ENCODE data around the gene ANGEL2.

The ANGEL2 gene

DNA sequence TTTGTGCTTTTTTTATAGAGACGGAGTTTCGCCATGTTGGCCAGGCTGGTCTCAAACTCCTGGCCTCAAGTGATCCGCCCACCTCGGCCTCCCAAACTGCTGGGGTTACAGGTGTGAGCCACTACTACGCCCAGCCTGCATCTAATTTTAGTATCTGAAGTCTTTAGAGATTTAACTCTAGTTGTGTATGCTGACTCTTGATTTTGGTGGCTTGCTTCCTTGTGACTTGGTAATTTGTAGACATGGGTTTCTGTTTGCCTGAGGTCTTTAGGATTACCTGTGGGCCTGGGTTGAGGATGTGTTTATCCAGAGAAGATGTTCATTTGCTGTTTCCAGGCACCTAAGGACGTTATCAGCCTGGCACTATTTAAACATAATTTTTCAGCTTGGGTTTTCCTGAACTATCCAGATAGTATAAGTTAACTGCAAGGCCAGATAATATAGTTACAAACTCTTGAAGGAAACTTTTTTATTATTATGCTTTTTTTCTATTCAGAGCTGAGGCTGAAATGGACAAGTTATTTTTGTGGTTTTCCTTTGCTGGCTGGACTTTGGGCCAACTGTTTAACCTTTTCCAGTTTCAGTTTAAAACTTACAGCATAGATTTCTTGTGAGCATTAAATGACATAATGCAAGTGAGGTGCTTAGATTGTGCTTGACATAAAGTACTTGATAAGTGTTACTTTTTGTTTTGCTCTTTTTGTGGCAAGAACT lies 72.8 kb downstream of the ANGEL2 start:
- Histone ChIP-seq H3K9ac (ENCODE audit: low read length) (no peak overlapping the region), H3K79me2 (ENCODE audit: low read length) (no peaks in the 10 kb centered on the region), H3K4me2 (ENCODE audit: low read length) (no peak overlapping the region), H3K27ac (ENCODE audit: low read length) (no peak overlapping the region), H3K9me3 (ENCODE audit: insufficient read depth, low read length) (no peaks in the 10 kb centered on the region), H3K36me3 (replicated peaks; ENCODE audit: low read depth, low read length) (peaks cover 10% of the 10 kb centered on the region), H3K4me1 (ENCODE audit: low read length) (peaks cover 57% of the 10 kb centered on the region), H3K27me3 (ENCODE audit: low read depth, low read length) (no peaks in the 10 kb centered on the region), H4K20me1 (ENCODE audit: insufficient read depth, low read length) (no peaks in the 10 kb centered on the region), H2AFZ (ENCODE audit: low read depth, low read length) (no peak overlapping the region), H3K4me3 (ENCODE audit: low read length) (no peak overlapping the region)
- no peak for TF ChIP-seq EZH2phosphoT487 (IDR thresholded peaks at IDR 0.05; ENCODE audit: low read depth)
- TF ChIP-seq, protein P1, sequence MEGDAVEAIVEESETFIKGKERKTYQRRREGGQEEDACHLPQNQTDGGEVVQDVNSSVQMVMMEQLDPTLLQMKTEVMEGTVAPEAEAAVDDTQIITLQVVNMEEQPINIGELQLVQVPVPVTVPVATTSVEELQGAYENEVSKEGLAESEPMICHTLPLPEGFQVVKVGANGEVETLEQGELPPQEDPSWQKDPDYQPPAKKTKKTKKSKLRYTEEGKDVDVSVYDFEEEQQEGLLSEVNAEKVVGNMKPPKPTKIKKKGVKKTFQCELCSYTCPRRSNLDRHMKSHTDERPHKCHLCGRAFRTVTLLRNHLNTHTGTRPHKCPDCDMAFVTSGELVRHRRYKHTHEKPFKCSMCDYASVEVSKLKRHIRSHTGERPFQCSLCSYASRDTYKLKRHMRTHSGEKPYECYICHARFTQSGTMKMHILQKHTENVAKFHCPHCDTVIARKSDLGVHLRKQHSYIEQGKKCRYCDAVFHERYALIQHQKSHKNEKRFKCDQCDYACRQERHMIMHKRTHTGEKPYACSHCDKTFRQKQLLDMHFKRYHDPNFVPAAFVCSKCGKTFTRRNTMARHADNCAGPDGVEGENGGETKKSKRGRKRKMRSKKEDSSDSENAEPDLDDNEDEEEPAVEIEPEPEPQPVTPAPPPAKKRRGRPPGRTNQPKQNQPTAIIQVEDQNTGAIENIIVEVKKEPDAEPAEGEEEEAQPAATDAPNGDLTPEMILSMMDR (IDR thresholded peaks at IDR 0.05; ENCODE audit: low read depth, low read length) = no peak

Measured in OCI-LY3 (cell line).